IPS-NIHi7 (cell line): ENCODE data around the gene NUP98.

Experiments
- DNase-seq: peaks from one replicate; pipeline ENCODE4 v3.0.0; 2012; ENCODE audit warnings: mixed read lengths; ENCODE audit errors: extremely low spot score

Gene NUP98

DNA sequence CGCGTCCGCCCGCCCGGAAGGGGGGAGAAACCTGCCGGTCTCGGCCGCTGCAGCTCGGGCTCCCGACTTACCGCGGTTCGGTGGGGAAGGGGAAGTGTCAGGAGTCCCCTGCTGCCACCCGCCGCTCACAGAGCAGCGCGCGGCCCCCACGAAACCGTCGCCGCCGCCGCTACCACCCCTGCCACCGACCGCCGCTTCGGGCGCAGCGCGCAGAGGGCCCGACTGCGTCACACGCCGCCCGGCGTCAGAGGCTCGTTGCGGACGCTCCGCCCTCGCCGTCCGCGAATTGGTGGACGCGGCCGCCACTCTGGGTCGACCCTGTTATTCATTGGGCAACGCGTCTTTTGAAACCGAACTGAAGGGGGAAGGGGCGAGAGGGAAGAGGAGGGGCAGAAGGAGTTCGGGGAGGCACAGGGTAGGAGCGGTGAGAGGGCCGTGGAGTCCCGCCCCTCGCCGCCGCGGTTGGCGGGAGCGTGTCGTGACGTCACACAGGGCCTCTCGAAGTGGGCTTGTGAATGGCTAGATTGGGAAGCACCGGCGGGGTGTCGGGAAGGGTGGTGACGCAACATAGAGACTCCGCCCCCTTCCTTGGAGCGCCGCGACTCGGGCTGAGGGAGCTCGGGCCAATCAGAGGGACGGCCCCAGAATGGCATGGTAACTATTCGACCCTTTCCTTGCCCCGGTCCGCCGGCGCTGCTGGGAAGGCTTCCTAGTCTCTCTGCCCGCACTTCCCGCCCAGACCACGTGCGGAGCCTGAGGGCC is at the start of gene NUP98:
TSS of gene NUP98 (minus strand) at position 226 of the 762 bp plus-strand sequence. CDS start 15,437 bp downstream, outside the sequence.
- peak; percentile 98 for DNase-seq

DNA sequence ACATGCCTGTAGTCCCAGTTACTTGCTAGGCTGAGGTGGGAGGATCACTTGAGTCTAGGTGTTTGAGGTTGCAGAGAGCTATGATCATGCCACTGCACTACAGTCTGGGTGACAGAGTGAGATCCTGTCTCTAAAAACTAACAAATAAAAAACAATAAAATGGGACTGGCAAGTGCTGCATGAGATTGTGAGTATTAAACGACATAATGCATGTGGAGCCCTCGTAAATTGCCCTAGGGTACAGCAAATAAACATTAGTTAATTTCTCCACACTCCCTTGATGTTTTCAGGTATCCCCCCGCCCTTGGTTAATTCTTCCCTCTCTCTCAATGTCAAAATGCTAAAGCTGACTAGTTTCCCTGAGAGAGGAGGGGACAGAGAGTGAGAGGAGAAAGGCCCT is 48.3 kb upstream of the NUP98 start:
- DNase-seq = no peak

DNA sequence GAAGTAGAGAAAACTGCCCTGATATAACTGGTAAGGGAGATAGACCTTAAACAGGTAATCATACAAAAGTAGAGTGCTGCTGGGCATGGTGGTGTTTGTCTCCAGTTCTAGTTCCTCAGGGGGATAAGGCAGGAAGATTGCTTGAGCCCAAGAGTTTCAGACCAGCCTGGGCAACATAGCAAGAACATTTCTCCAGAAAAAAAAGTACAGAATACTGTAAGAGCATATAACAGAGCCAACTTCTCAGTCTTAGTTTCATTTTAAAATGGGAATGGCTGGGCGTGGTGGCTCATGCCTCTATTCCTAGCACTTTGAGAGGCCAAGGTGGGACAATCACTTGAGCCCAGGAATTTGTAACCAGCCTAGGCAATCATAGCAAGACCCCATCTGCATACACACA is 47.9 kb upstream of the NUP98 start:
- no peak for DNase-seq

DNA sequence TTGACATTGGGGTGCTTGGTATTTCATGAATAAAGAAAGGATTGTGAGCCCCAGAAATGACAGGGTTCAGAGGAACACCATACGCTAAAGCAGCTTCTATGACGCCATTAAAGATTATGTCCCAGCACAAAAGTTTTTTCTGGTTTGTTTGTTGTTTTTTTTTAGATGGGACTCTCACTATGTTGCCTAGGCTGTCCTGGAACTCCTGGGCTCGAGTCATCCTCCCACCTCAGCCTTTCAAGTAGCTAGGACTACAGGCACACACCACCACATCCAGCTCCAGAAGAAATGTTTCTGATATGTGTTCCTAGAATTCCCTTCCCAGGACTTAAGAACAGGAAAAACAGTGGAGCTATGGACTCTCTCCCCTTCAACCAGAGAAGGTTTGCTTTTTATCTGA is 46.0 kb upstream of the NUP98 start:
- DNase-seq = no peak

DNA sequence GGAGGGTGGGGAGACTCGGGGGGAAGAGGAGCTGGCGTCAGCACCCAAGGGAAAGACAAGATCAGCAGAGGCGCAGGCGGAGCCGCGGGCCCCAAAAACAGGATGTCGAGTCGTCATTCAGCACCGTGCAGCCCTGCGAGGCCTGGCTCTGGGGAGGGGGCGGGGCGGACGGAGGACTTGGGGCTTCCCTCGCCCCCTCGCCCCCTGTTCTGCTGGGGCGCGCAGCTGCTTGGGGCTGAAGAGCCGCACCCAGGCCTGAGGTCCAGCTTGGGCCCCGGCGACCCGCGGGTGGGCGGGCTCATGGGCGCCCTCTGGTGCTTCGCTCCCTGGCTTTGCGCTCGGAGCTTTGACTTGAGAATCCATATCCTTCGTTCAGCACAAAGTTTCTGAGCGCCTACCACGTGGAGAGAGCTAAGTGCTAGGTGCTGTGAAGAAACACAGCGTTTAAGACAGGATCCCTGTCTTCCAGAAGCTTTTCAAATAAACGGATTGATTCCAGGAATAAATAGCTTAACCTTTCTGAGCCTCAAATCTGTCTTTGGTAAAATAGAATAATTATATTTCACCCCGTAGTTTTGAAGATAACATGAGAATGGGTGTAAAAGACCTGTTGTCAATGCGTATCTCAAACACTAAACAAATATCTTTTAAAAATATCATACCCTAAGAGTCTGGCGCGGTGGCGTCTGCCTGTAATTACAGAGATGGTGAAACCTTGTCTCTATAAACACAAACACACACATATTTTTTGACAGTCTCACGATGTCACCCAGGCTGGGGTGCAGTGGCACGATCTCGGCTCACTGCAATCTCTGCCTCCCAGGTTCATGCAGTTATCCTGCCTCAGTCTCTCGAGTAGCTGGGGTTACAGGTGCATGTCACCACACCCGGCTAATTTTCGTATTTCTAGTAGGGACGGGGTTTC is 44.3 kb upstream of the NUP98 start:
- DNase-seq = peak; percentile 82

DNA sequence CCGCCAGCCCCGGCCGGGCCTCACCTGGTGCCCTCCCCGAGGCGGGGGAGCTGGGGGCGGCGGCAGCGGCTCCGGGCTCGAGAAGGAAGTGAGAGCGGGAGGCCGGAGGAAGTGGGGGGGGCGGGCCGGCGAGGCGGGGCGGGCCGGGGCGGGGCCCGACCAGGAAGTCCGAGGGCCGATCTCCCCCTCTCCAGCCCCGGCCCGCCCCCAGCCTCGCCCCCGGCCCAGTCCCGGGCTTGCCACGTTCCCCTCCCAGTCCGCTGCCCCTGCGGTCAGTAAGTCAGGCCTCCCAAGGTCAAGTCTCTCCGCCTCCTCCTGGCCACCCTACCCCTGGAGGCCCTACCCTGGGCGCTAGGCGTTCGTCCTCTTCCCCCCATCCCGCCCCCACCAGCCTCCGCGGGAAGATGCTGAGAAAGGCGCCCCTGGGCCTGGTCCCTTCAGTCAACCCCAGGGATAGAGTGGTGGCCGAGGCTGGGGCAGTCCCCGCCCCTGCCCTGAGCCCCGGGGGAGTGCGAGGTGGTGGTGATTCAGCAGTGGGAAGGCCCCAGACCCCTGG is 43.6 kb upstream of the NUP98 start, which contains the start of gene RHOG:
TSS of gene RHOG (minus strand) at position 90 of the 556 bp plus-strand sequence. CDS start 12,821 bp downstream, outside the sequence.
- peak; percentile 89 for DNase-seq

DNA sequence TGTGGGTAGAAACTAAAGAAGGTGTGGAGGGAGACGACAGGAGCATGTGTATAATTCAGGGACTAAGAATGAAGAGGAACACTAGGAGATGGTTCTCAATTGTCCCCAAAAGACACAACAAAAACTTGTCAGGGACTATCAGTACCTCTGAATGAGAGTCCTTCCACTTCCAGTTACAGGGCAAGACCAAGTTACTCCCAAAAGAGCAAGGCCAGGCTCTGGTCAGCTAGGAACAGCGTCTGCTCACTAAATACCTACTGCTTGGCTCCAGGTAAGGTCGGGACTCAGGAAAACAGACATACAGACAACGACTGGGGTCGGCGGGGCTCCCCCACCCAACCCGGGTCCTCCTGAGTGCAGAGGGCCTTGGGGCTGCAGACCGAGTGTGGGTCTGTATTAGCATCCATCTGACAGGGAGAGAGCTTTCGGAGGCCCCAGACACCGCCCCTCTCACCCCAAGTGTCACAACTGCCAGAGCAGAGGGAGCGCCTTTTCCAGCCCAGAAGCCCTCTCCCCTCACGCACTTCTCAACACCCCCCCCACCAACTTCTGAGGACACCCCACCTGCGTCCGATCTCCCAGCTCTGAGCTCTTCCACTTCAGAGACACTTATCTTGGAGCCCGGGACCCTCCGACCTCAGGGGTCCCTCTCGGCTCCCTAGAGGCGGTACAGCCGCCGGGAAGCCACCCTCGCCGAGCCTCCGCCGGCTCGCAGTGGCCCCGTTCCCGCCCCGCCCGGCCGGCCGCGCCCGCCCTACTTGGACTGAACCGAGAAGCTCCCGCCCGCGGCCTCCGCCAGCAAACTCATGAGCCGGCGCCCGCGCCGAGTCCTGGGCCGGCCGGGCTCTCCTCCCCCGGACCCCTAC is 42.9 kb upstream of the NUP98 start:
- no peak for DNase-seq

DNA sequence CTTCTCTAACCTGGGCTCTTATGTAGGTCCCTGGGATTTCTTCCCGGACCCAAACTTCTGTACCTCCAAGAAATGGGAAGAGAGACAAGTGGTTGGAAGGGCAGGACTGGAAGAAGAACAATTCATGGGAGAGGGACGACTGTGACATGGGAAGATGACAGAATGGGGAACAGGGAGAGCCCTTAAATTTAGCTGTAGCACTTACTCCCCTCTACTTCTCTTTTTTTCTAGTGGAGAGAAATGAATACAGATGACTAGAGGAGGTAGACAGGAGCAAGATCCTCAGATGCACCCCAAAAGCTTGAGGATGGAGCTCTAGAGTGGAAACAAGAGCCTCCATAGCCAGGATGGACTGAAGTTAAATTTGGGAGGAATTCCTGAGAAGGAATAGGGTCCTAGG is 41.1 kb upstream of the NUP98 start:
- no peak for DNase-seq

DNA sequence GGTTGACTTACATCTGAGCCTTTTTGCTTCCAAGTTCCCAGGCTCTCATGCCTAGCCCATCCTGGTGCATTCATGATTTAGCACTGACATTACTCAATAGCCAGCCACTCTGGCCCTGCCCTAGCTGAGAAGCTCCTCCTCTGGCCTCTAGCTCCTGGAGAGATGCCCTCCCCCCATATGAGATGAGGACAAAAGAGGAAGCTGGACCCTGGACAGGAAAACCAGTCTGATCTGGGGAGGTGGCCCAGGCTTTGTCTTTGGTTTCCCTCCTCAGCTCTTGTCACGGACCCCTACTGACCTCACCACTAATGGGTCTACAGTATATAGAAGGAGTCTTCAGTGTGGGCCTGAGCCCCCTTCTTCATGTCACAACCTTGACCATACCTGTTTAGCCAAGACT is 40.4 kb upstream of the NUP98 start:
- DNase-seq = no peak

DNA sequence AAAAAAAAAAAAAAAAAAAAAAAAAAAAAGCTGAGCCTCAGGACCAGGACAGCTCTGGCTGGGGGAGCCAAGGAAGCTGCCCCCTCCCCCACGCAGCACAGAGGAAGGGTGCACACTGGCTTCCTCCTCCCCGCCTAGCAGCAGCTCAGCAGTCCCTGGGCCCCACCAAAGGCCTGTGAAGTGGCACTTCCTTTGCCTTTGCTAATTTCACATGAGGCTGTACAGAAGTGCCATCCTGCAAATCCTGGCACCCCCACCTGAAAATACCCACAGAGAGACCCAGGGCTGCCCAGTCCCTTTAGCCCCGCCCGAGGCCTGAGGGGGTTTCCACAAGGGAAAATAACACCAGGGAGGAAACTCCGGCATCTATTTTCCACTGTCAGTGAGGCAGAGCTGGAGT is 39.5 kb upstream of the NUP98 start:
- no peak for DNase-seq

DNA sequence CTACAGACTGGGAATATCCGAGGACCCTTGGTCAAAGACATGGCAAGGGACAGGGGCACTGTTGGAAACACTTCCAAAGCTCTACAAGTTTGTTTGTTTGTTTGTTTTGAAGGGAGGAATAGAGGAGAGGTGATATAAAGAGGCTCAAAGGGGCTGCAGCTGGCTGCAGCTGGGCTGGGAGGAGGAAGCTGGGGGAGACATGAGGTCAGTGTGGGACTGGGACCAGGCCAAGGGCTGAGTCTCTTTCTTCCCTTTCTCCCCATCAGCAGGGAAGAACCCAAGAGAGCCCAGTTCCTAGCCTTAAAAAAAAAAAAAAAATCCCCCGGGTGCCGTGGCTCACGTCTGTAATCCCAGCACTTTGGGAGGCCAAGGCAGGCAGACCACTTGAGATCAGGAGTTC is 38.4 kb upstream of the NUP98 start:
- no peak for DNase-seq

DNA sequence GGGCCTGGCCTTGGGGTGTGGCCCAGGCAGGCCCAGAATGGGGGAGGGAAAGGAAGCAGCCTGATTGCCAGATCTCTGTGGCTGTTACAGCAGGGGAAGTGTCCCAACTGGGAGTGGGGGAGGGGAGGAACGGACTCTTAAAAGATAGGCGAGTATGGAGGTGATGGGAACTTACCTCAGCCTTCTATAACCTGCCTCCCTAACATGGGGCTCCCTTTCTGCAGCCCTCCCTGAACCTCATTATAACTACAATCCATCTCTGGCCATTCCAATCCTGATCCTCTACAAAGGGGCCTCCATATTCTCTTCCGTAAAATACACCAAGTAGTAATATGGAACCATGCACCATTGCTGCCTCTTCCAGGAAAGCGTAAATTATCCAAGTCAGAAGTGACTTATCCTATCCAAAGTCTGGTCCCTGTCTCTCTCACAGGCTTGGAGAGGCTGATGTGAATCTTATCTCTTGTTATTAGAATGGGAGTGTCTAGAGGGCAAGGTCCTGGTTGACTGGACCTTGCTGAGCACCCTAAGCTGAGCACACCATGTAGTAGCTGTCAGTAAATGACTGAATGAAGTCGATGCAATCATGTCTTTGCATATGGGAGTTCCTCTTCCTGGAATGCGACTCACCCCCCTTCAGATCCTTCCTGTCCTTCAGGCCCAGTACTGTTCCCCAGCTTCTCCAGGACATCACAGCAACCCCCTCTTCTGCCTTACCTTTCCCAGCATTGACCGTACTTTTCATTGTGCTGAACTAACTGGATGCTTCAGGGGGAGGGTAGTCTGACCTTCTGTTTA is 37.5 kb upstream of the NUP98 start:
- DNase-seq = no peak

DNA sequence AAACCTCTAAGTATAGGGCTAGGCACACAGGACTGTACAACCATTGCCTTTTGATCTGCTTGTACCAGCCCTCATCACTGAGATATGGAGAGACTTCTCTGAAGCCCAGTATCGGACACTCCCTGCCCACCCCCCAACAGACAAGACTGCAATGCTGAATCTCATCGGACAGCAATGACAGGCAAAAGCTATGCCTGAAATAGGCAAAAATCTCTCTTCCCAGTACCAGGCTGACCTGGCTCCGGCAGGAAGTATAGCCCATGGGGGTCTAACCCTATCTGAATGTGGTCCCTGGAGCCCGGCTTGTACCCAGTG is 37.0 kb upstream of the NUP98 start:
- DNase-seq = no peak

DNA sequence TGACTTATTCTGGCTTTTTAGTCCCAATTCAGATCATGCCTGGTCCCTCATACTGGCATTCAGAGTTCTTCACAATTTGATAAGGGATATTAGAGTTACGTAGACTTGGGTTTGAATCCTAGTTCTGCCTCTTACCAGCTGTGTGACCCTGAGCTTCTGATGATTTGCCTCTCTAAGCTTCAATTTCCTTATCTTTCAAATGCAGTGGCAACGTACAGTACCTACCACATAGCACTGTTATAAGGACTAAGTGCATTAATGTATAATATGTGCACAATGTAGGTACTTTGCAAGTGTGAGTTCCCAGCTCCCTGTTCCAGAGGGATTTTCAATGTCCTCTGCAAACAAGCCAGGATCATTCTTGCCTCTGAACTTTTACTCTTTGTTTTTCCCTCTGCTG is 36.1 kb upstream of the NUP98 start:
- DNase-seq = no peak

DNA sequence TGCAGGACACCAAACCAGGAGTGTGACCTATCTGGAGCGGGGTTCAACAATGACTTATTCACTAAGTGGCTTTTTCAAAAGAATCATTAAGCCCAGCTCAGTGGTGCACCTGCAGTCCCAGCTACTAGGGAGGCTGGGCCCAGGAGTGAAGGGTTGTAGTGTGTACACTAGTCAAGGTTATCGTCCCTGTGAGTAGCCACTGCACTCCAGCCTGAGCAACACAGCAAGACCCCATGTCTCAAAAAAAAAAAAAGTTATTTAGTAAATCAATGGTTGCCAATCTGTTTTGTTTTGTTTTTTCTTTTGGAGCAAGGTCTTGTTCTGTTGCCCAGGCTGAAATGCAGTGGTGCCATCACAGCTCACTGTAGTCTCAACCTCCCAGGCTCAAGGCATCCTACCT is 35.5 kb upstream of the NUP98 start:
- no peak for DNase-seq

DNA sequence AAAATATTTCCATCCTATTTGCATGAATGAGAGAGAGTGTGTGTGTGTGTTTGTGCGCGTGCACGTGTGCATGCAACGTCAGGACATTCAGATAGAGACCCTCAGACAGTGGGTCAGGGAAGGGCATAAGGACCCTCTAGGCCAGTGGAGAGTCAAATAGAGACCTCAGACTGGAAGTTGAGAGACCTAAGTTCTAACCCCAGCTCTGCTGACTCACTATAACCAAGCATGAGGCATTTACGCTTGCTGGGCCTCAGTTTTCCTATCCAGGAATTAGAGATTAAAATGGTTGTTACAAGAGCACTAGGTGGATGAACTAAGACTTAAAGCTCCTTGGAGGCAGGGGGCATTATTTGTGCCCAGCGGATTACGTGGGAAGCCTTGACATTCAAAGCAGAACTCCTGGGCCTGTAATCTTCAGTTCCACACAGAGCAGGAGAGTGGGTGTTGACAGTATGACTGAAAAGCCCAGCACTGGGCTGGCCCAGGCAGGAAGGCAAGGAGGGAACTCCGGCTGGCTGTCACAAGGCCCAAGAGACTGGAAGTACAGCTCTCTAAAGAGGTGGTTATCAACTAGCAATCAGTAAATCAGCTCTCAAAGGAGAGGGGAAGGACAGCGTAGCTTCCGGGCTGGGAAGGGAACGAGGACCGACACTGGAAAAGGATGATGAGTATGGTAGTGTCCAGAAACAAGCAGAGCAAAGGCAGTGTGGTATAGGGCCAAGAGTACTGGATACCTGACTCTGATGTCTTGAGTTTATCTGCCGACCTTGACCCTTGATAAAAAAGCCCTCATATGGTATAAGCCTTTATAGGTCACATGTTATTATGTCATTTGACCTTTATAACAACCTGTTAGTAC is 34.3 kb upstream of the NUP98 start:
- DNase-seq = no peak

DNA sequence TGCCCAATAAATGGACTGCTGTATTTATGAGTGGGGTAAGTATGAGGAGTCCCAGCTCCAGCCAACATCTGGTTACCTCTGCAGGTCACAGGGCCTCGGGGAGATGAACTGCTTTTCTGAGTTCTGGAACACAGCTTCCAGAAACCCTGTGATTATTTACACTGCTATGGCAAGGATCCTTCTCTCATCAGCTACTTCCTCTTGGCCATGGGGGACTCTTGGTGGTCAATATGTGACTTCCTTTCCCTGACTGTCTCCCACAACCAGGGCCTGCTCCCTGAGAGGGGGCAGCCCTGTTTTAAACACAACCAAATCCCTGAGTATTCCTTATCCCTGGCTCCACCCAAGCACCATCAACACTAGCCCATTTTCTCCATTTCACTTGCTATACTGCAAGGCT is 33.4 kb upstream of the NUP98 start:
- no peak for DNase-seq

DNA sequence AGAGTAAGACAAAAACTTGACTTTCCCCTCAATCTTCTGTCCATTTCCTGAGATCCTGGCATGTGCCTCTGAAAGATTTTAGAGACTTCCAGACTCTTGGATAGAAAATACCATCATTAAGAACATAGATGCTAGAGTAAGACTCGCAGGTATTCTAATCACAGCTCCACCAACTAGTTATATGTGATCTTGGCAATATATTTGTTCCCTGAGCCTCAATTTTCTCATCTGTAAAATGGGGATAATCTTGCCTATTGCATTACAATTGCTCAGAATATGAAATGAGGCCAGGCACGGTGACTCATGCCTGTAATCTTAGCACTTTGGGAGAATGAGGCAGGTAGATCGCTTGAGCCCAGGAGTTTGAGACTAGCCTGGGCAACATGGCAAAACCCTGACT is 32.7 kb upstream of the NUP98 start:
- DNase-seq = no peak

DNA sequence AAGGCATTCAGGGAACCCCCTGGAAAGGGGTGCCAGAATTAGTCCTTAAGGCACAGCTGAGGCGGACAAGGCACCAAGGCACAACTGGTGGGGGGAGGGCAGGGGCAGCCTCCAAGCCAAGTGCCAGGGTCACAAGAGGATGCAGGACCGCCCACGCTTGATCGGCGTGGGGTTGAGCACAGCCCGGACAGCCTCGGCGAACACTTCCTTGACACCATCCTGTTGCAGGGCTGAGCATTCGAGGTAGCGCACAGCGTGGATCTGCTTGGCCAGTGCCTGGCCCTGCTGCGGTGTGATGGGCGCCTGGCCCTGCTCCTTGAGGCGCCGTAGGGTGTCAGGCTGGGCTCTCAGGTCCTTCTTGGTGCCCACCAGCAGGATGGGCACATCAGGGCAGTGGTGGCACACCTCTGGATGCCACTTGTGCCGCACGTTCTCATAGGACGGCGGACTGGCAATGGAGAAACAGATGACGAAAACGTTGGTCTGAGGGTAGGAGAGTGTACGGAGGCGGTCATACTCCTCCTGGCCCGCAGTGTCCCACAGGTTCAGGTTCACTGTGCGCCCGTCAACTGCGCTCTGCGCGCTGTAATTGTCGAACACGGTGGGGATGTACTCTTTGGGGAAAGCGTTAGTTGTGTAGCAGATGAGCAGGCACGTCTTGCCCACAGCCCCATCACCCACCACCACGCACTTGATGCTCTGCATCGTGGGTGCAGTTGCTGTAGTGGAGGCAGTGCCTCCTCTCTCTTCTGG is 30.3 kb upstream of the NUP98 start:
- DNase-seq = no peak
